HCT116 (cell line): ENCODE measurements around the gene HSPA12A. TPM values are rescaled to one million over a fixed set of nuclear protein-coding genes. Genes with fewer than 3 reads are reported as not detected.

Experiments
- ATAC-seq: fragments of 200-7000 bp; cut with Tn5 transposase; 2 replicates; pipeline ENCODE4 v1.9.1; 2020; ENCODE audit warnings: mild to moderate bottlenecking, moderate library complexity
- BruUV-seq: library from RNA; stranded (reverse); fragments of 400-500 nt; replicated peaks from 2 replicates; lab custom pipeline; 2021; lab: Mats Ljungman, UMichigan
- CTCF ChIA-PET: fragments of 300-600 bp; sonication (Branson Sonifier 250); formaldehyde crosslinking; loops from one replicate; lab custom pipeline; 2021; ENCODE audit warnings: antibody characterized with exemption; lab: Charles Lee
- POLR2A ChIA-PET: fragments of 300-600, 350-600 bp; sonication (Branson Sonifier 250); formaldehyde crosslinking; loops from one replicate; lab custom pipeline; 2021; ENCODE audit warnings: antibody characterized with exemption; lab: Charles Lee
- RAD21 ChIA-PET, 2 experiments: fragments of 300-600 bp; sonication (Branson Sonifier 250); formaldehyde crosslinking; loops; one replicate each; lab custom pipeline; 2023; ENCODE audit warnings: low total read pairs in 2 of 2; ENCODE audit not compliant: uncharacterized antibody in 2 of 2, unreplicated experiment in 2 of 2, low non-redundant PET in 1 of 2; lab: Charles Lee
- DNase-seq: peaks from one replicate; pipeline ENCODE4 v3.0.0-alpha.2; 2010; ENCODE audit warnings: low read depth, low spot score
- H2AFZ ChIP-seq: fragments of 200-600 bp; shearing (Covaris generic), sonication (generic); 2 replicates; pipeline ENCODE4 v1.6.1; 2017; ENCODE audit warnings: low read depth, mixed run types, mixed read lengths, antibody characterized with exemption, low read length; ENCODE audit not compliant: poor library complexity, severe bottlenecking
- H3K27ac ChIP-seq: 2 replicates; pipeline ENCODE4 v1.5.1; 2012; ENCODE audit warnings: low read depth, low read length
- H3K27me3 ChIP-seq: fragments of 200-600 bp; sonication (generic); 2 replicates; pipeline ENCODE4 v1.6.1; 2016; ENCODE audit warnings: mixed run types, low read length, mixed read lengths; ENCODE audit not compliant: insufficient read depth
- H3K36me3 ChIP-seq, 2 experiments: fragments of 200-500 bp in 1 of 2; fragments of 200-600 bp in 1 of 2; sonication (Bioruptor generic) in 1 of 2; sonication (generic) in 1 of 2; 2 replicates each; pipeline versions ENCODE4 v1.5.1 to v1.6.1; 2014 to 2016; ENCODE audit warnings: low read length in 2 of 2, inconsistent platforms in 1 of 2, mixed read lengths in 1 of 2, mixed run types in 1 of 2; ENCODE audit not compliant: insufficient read depth in 2 of 2, control insufficient read depth in 1 of 2
- H3K4me1 ChIP-seq, 2 experiments: fragments of 200-600 bp in 1 of 2; sonication (generic) in 1 of 2; 2 replicates each; pipeline versions ENCODE4 v1.5.1 to v1.6.1; 2012 to 2017; ENCODE audit warnings: low read length in 2 of 2, inconsistent platforms in 1 of 2, mild to moderate bottlenecking in 1 of 2, mixed read lengths in 1 of 2, mixed run types in 1 of 2, moderate library complexity in 1 of 2; ENCODE audit not compliant: insufficient read depth in 2 of 2, control insufficient read depth in 1 of 2
- H3K4me2 ChIP-seq: fragments of 200-600 bp; sonication (generic); 2 replicates; pipeline ENCODE4 v1.6.1; 2017; ENCODE audit warnings: mixed run types, low read length, mixed read lengths
- H3K4me3 ChIP-seq, 2 experiments: fragments of 200-600 bp in 1 of 2; sonication (generic) in 1 of 2; replicated peaks in 1 of 2; 2 replicates each; pipeline ENCODE4 v1.5.1; 2011 to 2016; ENCODE audit warnings: low read length in 2 of 2, control low read depth in 1 of 2, low read depth in 1 of 2, mild to moderate bottlenecking in 1 of 2, mixed read lengths in 1 of 2, mixed run types in 1 of 2
- H3K79me2 ChIP-seq: fragments of 200-600 bp; sonication (generic); 2 replicates; pipeline ENCODE4 v1.6.1; 2017; ENCODE audit warnings: mild to moderate bottlenecking, mixed run types, low read length, moderate library complexity, mixed read lengths; ENCODE audit not compliant: insufficient read depth
- H3K9ac ChIP-seq: fragments of 200-600 bp; sonication (generic); 2 replicates; pipeline ENCODE4 v1.6.1; 2016; ENCODE audit warnings: low read length, mixed read lengths
- H3K9me2 ChIP-seq: fragments of 200-600 bp; sonication (generic), shearing (Covaris generic); 2 replicates; pipeline ENCODE4 v1.6.1; 2017; ENCODE audit warnings: mixed run types, mild to moderate bottlenecking, moderate library complexity; ENCODE audit not compliant: insufficient read depth
- H3K9me3 ChIP-seq, 2 experiments: fragments of 200-500 bp in 1 of 2; fragments of 200-600 bp in 1 of 2; sonication (Bioruptor generic) in 1 of 2; sonication (generic) in 1 of 2; 2 replicates each; pipeline ENCODE4 v1.6.1; 2014 to 2017; ENCODE audit warnings: low read length in 2 of 2, mixed read lengths in 2 of 2, inconsistent platforms in 1 of 2, low read depth in 1 of 2, mild to moderate bottlenecking in 1 of 2, mixed run types in 1 of 2, moderate library complexity in 1 of 2; ENCODE audit not compliant: control insufficient read depth in 1 of 2, insufficient read depth in 1 of 2
- H4K20me1 ChIP-seq: fragments of 200-600 bp; sonication (generic), shearing (Covaris generic); 2 replicates; pipeline ENCODE4 v1.6.1; 2017; ENCODE audit warnings: mixed run types, mild to moderate bottlenecking, moderate library complexity; ENCODE audit not compliant: insufficient read depth
- CBX3 ChIP-seq: IDR thresholded peaks from 2 replicates; pipeline ENCODE4 v1.6.1; 2012; ENCODE audit warnings: low read depth
- CEBPB ChIP-seq: IDR thresholded peaks from 2 replicates; pipeline ENCODE4 v1.6.1; 2012; ENCODE audit warnings: low read depth
- EGR1 ChIP-seq: IDR thresholded peaks from 2 replicates; pipeline ENCODE4 v1.6.1; 2012; ENCODE audit warnings: low read depth
- ELF1 ChIP-seq: IDR thresholded peaks from 2 replicates; pipeline ENCODE4 v1.6.1; 2012; ENCODE audit warnings: low read depth, borderline replicate concordance
- EZH2 ChIP-seq: fragments of 200-600 bp; sonication (generic); IDR thresholded peaks from 2 replicates; pipeline ENCODE4 v1.6.1; 2017; ENCODE audit warnings: antibody characterized with exemption, mixed run types
- EZH2phosphoT487 ChIP-seq: fragments of 200-600 bp; IDR thresholded peaks from 2 replicates; pipeline ENCODE4 v1.6.1; 2018; ENCODE audit warnings: antibody characterized with exemption, borderline replicate concordance
- JUND ChIP-seq: IDR thresholded peaks from 2 replicates; pipeline ENCODE4 v1.6.1; 2012
- POLR2AphosphoS5 ChIP-seq: IDR thresholded peaks from 2 replicates; pipeline ENCODE4 v1.6.1; 2011; ENCODE audit warnings: mild to moderate bottlenecking, low read depth, low read length, moderate library complexity
- SIN3A ChIP-seq: IDR thresholded peaks from 2 replicates; pipeline ENCODE4 v1.6.1; 2012; ENCODE audit warnings: low read depth
- SP1 ChIP-seq: IDR thresholded peaks from 2 replicates; pipeline ENCODE4 v1.6.1; 2012; ENCODE audit warnings: low read depth
- SRF ChIP-seq: IDR thresholded peaks from 2 replicates; pipeline ENCODE4 v1.6.1; 2012; ENCODE audit warnings: low read depth
- TCF7L2 ChIP-seq: IDR thresholded peaks from 2 replicates; pipeline ENCODE4 v1.7.0; 2011; ENCODE audit warnings: borderline replicate concordance, inconsistent platforms; ENCODE audit not compliant: insufficient read depth, insufficient read length; ENCODE audit errors: extremely low read depth
- ZNF274 ChIP-seq: fragments of 200-500 bp; sonication (Bioruptor generic); IDR thresholded peaks from 2 replicates; pipeline ENCODE4 v1.6.1; 2014; ENCODE audit warnings: mild to moderate bottlenecking, low read depth, low read length, inconsistent platforms
- intact Hi-C: fragments of 100-400 bp; cut with micrococcal nuclease; formaldehyde crosslinking; loops from 2 replicates; pipeline ENCODE4 v1.10.0; 2022
- total RNA-seq: library from RNA; stranded (reverse); gene quantifications from one replicate; pipeline ENCODE4 v1.2.1, GENCODE V29; 2021; ENCODE audit not compliant: unreplicated experiment
- TF ChIP-seq, protein P1 (sequence below), 3 experiments: fragments of 200-600 bp in 1 of 3; sonication (generic) in 1 of 3; IDR thresholded peaks in 2 of 3; conservative IDR thresholded peaks in 1 of 3; 2 replicates each; pipeline ENCODE4 v1.5.1; 2012 to 2017; ENCODE audit warnings: low read depth in 2 of 3, low read length in 2 of 3, antibody characterized with exemption in 1 of 3, borderline replicate concordance in 1 of 3, control low read depth in 1 of 3, mild to moderate bottlenecking in 1 of 3, mixed read lengths in 1 of 3, mixed run types in 1 of 3, moderate library complexity in 1 of 3; ENCODE audit not compliant: insufficient read depth in 1 of 3
- TF ChIP-seq, protein P2 (sequence below): IDR thresholded peaks from 2 replicates; pipeline ENCODE4 v1.6.1; 2012
- TF ChIP-seq, protein P3 (sequence below): IDR thresholded peaks from 2 replicates; pipeline ENCODE4 v1.6.1; 2011; ENCODE audit warnings: mild to moderate bottlenecking, low read length, moderate library complexity; ENCODE audit not compliant: insufficient replicate concordance; ENCODE audit errors: extremely low read depth
- TF ChIP-seq, protein P4 (sequence below): IDR thresholded peaks from 2 replicates; pipeline ENCODE4 v1.6.1; 2012; ENCODE audit warnings: low read depth

The HSPA12A gene
- total RNA-seq, 1 experiment from 2014 or later, result 19.8 TPM

DNA sequence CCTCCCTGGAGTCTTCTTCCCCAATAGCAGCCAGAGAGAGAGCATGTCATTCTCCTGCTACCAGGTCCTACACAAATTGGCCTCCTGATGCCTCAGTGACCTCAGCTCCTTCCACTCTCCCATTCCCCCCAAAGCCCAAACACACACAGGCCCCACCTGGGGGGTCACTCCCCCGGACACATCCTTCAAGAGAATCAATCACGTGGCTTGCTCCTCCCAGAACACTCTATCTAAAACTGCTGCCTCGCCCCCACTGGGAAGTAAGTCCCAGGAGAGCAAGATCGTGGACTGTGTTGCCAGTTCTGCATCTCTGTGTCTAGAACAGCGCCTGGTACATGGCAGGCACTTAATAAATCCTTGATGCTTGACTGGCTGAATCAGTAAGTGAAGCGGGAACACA, 2.5 kb upstream of the HSPA12A start:
- Histone ChIP-seq H3K27me3 (no peaks in the 10 kb centered on the region), H3K27ac (no peak overlapping the region), H3K9me3 (no peaks in the 10 kb centered on the region; a peak in 1 of 4 replicates), H4K20me1 (no peaks in the 10 kb centered on the region), H3K4me3 (no peak overlapping the region), H3K4me1 (peaks cover 11 to 26% of the 10 kb centered on the region in 2 experiments), H3K79me2 (peaks cover 11% of the 10 kb centered on the region; the same call in 1 of the 2 replicates), H3K4me2 (no peak overlapping the region), H3K9ac (no peak overlapping the region), H3K9me2 (no peaks in the 10 kb centered on the region), H3K36me3 (no peaks in the 10 kb centered on the region), H2AFZ (no peak overlapping the region)
- CTCF ChIA-PET, result interaction anchor here (1.2 kb wide), 2 partner anchors 44 to 63 kb away, joined by 3 read pairs; no protein-coding TSS in a partner anchor
- BruUV-seq, result no TSS peak
- POLR2A ChIA-PET, result no interaction called here
- TF ChIP-seq SIN3A (no peak), CBX3 (no peak), EGR1 (no peak), EZH2phosphoT487 (no peak), SP1 (no peak), EZH2 (no peak), POLR2AphosphoS5 (no peak), CEBPB (no peak), ELF1 (no peak), TCF7L2 (no peak), JUND (no peak), ZNF274 (no peak), SRF (no peak)
- TF ChIP-seq, protein P1, sequence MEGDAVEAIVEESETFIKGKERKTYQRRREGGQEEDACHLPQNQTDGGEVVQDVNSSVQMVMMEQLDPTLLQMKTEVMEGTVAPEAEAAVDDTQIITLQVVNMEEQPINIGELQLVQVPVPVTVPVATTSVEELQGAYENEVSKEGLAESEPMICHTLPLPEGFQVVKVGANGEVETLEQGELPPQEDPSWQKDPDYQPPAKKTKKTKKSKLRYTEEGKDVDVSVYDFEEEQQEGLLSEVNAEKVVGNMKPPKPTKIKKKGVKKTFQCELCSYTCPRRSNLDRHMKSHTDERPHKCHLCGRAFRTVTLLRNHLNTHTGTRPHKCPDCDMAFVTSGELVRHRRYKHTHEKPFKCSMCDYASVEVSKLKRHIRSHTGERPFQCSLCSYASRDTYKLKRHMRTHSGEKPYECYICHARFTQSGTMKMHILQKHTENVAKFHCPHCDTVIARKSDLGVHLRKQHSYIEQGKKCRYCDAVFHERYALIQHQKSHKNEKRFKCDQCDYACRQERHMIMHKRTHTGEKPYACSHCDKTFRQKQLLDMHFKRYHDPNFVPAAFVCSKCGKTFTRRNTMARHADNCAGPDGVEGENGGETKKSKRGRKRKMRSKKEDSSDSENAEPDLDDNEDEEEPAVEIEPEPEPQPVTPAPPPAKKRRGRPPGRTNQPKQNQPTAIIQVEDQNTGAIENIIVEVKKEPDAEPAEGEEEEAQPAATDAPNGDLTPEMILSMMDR (IDR thresholded peaks at IDR 0.05 in 2 of 3, conservative IDR thresholded peaks at IDR 0.05 in 1 of 3; ENCODE audit: borderline replicate concordance in 1 of 3, insufficient read depth in 1 of 3, low read depth in 2 of 3, low read length in 2 of 3), result no peak
- TF ChIP-seq, protein P2, sequence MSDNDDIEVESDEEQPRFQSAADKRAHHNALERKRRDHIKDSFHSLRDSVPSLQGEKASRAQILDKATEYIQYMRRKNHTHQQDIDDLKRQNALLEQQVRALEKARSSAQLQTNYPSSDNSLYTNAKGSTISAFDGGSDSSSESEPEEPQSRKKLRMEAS, result no peak
- TF ChIP-seq, protein P3, sequence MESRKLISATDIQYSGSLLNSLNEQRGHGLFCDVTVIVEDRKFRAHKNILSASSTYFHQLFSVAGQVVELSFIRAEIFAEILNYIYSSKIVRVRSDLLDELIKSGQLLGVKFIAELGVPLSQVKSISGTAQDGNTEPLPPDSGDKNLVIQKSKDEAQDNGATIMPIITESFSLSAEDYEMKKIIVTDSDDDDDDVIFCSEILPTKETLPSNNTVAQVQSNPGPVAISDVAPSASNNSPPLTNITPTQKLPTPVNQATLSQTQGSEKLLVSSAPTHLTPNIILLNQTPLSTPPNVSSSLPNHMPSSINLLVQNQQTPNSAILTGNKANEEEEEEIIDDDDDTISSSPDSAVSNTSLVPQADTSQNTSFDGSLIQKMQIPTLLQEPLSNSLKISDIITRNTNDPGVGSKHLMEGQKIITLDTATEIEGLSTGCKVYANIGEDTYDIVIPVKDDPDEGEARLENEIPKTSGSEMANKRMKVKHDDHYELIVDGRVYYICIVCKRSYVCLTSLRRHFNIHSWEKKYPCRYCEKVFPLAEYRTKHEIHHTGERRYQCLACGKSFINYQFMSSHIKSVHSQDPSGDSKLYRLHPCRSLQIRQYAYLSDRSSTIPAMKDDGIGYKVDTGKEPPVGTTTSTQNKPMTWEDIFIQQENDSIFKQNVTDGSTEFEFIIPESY, result no peak
- TF ChIP-seq, protein P4, sequence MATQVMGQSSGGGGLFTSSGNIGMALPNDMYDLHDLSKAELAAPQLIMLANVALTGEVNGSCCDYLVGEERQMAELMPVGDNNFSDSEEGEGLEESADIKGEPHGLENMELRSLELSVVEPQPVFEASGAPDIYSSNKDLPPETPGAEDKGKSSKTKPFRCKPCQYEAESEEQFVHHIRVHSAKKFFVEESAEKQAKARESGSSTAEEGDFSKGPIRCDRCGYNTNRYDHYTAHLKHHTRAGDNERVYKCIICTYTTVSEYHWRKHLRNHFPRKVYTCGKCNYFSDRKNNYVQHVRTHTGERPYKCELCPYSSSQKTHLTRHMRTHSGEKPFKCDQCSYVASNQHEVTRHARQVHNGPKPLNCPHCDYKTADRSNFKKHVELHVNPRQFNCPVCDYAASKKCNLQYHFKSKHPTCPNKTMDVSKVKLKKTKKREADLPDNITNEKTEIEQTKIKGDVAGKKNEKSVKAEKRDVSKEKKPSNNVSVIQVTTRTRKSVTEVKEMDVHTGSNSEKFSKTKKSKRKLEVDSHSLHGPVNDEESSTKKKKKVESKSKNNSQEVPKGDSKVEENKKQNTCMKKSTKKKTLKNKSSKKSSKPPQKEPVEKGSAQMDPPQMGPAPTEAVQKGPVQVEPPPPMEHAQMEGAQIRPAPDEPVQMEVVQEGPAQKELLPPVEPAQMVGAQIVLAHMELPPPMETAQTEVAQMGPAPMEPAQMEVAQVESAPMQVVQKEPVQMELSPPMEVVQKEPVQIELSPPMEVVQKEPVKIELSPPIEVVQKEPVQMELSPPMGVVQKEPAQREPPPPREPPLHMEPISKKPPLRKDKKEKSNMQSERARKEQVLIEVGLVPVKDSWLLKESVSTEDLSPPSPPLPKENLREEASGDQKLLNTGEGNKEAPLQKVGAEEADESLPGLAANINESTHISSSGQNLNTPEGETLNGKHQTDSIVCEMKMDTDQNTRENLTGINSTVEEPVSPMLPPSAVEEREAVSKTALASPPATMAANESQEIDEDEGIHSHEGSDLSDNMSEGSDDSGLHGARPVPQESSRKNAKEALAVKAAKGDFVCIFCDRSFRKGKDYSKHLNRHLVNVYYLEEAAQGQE, result no peak
- ATAC-seq, result no peak
- RAD21 ChIA-PET, result no interaction called here
- no peak for DNase-seq
- intact Hi-C loops, result no loop called here
